MCF 10A (cell line): ENCODE results near the gene MAPK11. TPM values are rescaled to one million over a fixed set of nuclear protein-coding genes. Genes with fewer than 3 reads are reported as not detected.

Experiments used
- BruUV-seq: library from RNA; stranded (reverse); fragments of 400-500 nt; replicated peaks from 2 replicates; lab custom pipeline; 2021; lab: Mats Ljungman, UMichigan
- CTCF ChIA-PET: fragments of 300-600 bp; sonication (Branson Sonifier 250); formaldehyde crosslinking; extraction: SDS; loops from one replicate; lab custom pipeline; 2021; ENCODE audit warnings: antibody characterized with exemption, inconsistent platforms; lab: Yijun Ruan, JAX
- POLR2A ChIA-PET: fragments of 300-600, 350-650 bp; sonication (Branson Sonifier 250); formaldehyde crosslinking; extraction: SDS; loops from one replicate; lab custom pipeline; 2020; ENCODE audit warnings: antibody characterized with exemption, inconsistent platforms; lab: Yijun Ruan, JAX
- DNase-seq: peaks from one replicate; pipeline ENCODE4 v3.0.0-alpha.2; 2018; ENCODE audit not compliant: unreplicated experiment
- H3K27ac Mint-ChIP-seq: one replicate; pipeline ENCODE4 v1.8.0; 2022; ENCODE audit warnings: mild to moderate bottlenecking, low read depth, mixed read lengths; ENCODE audit not compliant: unreplicated experiment
- H3K27me3 Mint-ChIP-seq: one replicate; pipeline ENCODE4 v1.8.0; 2022; ENCODE audit warnings: mixed read lengths; ENCODE audit not compliant: insufficient read depth, unreplicated experiment
- H3K36me3 Mint-ChIP-seq: one replicate; pipeline ENCODE4 v1.8.0; 2022; ENCODE audit warnings: mild to moderate bottlenecking, moderate library complexity, mixed read lengths; ENCODE audit not compliant: insufficient read depth, unreplicated experiment
- H3K4me1 Mint-ChIP-seq: one replicate; pipeline ENCODE4 v1.8.0; 2022; ENCODE audit warnings: mixed read lengths; ENCODE audit not compliant: insufficient read depth, unreplicated experiment
- H3K4me3 Mint-ChIP-seq: one replicate; pipeline ENCODE4 v1.8.0; 2022; ENCODE audit warnings: mild to moderate bottlenecking, moderate library complexity, mixed read lengths; ENCODE audit not compliant: unreplicated experiment
- H3K9me3 Mint-ChIP-seq: one replicate; pipeline ENCODE4 v1.8.0; 2022; ENCODE audit warnings: mixed read lengths; ENCODE audit not compliant: unreplicated experiment
- CTCF ChIP-seq: fragments of 200-600 bp; IDR thresholded peaks from one replicate; pipeline ENCODE4 v1.8.0; 2022; ENCODE audit warnings: antibody characterized with exemption, mild to moderate bottlenecking; ENCODE audit not compliant: unreplicated experiment
- intact Hi-C: fragments of 100-400 bp; cut with micrococcal nuclease; formaldehyde crosslinking; loops from 2 replicates; pipeline ENCODE4 v1.14.1; 2022
- total RNA-seq: library from RNA; stranded (reverse); gene quantifications from 2 replicates; pipeline ENCODE4 v1.2.3, GENCODE V29; 2022

MAPK11 gene
- total RNA-seq, 1 experiment from 2014 or later: 10.4 TPM

- Mint-ChIP-seq H3K4me3 (no peak overlapping the region), H3K4me1 (no peaks in the 10 kb centered on the region), H3K27ac (no peak overlapping the region), H3K9me3 (no peaks in the 10 kb centered on the region), H3K36me3 (peaks cover 10% of the 10 kb centered on the region), H3K27me3 (no peaks in the 10 kb centered on the region)
- ChIA-PET CTCF (interaction anchor here (1.0 kb wide), 1 partner anchor 84 kb away, joined by 6 read pairs; no protein-coding TSS in a partner anchor), POLR2A (no interaction called here)
- no peak for DNase-seq
- no TSS peak for BruUV-seq
- no peak for TF ChIP-seq CTCF
- intact Hi-C loops: no loop called here
These were observed 13.8 kb downstream of the MAPK11 start for GRCh38 chr22:50256258-50256862.

- ChIA-PET CTCF (interaction anchor here (0.5 to 1.0 kb wide), 2 partner anchors 19 to 85 kb away, joined by 3 to 6 read pairs; no protein-coding TSS in a partner anchor), POLR2A (no interaction called here)
- no peak for DNase-seq
- TF ChIP-seq CTCF: no peak
- H3K27ac Mint-ChIP-seq: no peak overlapping the region
- H3K36me3 Mint-ChIP-seq: peaks cover 10% of the 10 kb centered on the region
- H3K4me1 Mint-ChIP-seq: no peaks in the 10 kb centered on the region
- no peaks in the 10 kb centered on the region for H3K27me3 Mint-ChIP-seq
- no TSS peak for BruUV-seq
- H3K4me3 Mint-ChIP-seq: no peak overlapping the region
- intact Hi-C loops: no loop called here
- no peaks in the 10 kb centered on the region for H3K9me3 Mint-ChIP-seq
These were observed 14.6 kb downstream of the MAPK11 start for GRCh38 chr22:50255607-50256006.

DNA sequence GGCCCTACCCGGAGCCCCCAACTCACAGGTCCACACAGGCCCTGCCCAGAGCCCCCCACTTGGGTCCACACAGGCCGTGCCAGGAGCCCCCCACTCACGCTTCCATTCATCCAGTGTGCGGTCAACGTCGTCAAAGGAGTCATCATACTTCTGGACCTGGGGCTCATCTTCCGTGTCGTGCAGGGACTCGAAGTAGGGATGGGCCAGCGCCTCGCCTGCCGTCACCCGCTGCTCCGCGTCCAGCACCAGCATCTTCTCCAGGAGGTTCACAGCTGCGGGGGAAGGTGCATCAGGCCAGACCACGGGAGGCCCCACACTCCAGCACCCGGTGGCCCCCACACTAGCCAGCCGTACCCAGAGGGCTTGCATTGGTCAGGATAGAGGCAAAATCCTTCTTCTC, 15.1 kb downstream of the MAPK11 start:
- Mint-ChIP-seq H3K27me3 (no peaks in the 10 kb centered on the region), H3K4me1 (no peaks in the 10 kb centered on the region), H3K36me3 (peaks cover 10% of the 10 kb centered on the region), H3K27ac (no peak overlapping the region), H3K9me3 (no peaks in the 10 kb centered on the region), H3K4me3 (no peak overlapping the region)
- TF ChIP-seq CTCF: no peak
- intact Hi-C loops: no loop called here
- no peak for DNase-seq
- ChIA-PET CTCF (interaction anchor here (1.0 kb wide), 1 partner anchor 86 kb away, joined by 6 read pairs; no protein-coding TSS in a partner anchor), POLR2A (interaction anchor here (1.3 kb wide), 1 partner anchor 11 kb away, joined by 3 read pairs; no protein-coding TSS in a partner anchor)
- BruUV-seq: no TSS peak

- CTCF ChIA-PET: interaction anchor here (3.3 to 3.9 kb wide), 2 partner anchors 13 to 88 kb away, joined by 24 to 34 read pairs; no protein-coding TSS in a partner anchor
- DNase-seq: no peak
- Mint-ChIP-seq H3K4me3 (no peak overlapping the region), H3K9me3 (no peaks in the 10 kb centered on the region), H3K27me3 (no peaks in the 10 kb centered on the region), H3K36me3 (peaks cover 10% of the 10 kb centered on the region), H3K27ac (no peak overlapping the region), H3K4me1 (no peaks in the 10 kb centered on the region)
- POLR2A ChIA-PET: interaction anchor here (1.3 kb wide), 1 partner anchor 10 kb away, joined by 3 read pairs; no protein-coding TSS in a partner anchor
- intact Hi-C loops: loop anchor here (5.0 kb wide), 2 partner anchors 243 to 368 kb away; no protein-coding TSS in a partner anchor
- no peak for TF ChIP-seq CTCF
- no TSS peak for BruUV-seq
These were observed 16.2 kb downstream of the MAPK11 start for GRCh38 chr22:50253941-50254340.
